ENCODE results near the gene CYLD. TPM values are rescaled to one million over a fixed set of nuclear protein-coding genes. Genes with fewer than 3 reads are reported as not detected.

CYLD gene
- total and polyA plus RNA-seq, 8 donors = 7.0 to 82.1 (median 13.5) TPM

GRCh38 chr16:50809561-50809960, 67.7 kb downstream of the CYLD start:
- DNase-seq = no peak
- Histone ChIP-seq H3K27ac (no peak overlapping the region), H3K9me3 (no peaks in the 10 kb centered on the region), H3K36me3 (no peaks in the 10 kb centered on the region), H3K4me1 (peaks cover 0 to 12% (median 6%) of the 10 kb centered on the region in 4 donors), H3K4me3 (no peak overlapping the region), H3K27me3 (no peaks in the 10 kb centered on the region)
- intact Hi-C loops (cut with DNase I; ENCODE audit: low total_unique reads) = no loop called here
- no peak for TF ChIP-seq EP300 (IDR thresholded peaks at IDR 0.05)
- no peak for TF ChIP-seq POLR2A (IDR thresholded peaks at IDR 0.05)
- no peak for TF ChIP-seq POLR2AphosphoS5 (IDR thresholded peaks at IDR 0.05)
- TF ChIP-seq CTCF (IDR thresholded peaks at IDR 0.05) = no peak
- WGBS, 5 donors = 82 to 92% (median 88%) methylated on average over 6 of the region's 6 CpGs

- Histone ChIP-seq H3K27ac (no peak overlapping the region), H3K9me3 (no peaks in the 10 kb centered on the region), H3K27me3 (no peaks in the 10 kb centered on the region), H3K4me1 (peaks cover 0 to 12% (median 6%) of the 10 kb centered on the region in 4 donors), H3K36me3 (no peaks in the 10 kb centered on the region), H3K4me3 (no peak overlapping the region)
- no peak for DNase-seq
- WGBS, 5 donors = 86 to 92% (median 88%) methylated on average over 8 of the region's 8 CpGs
- TF ChIP-seq EP300 (IDR thresholded peaks at IDR 0.05) = no peak
- TF ChIP-seq POLR2A (IDR thresholded peaks at IDR 0.05) = no peak
- TF ChIP-seq POLR2AphosphoS5 (IDR thresholded peaks at IDR 0.05) = no peak
- no peak for TF ChIP-seq CTCF (IDR thresholded peaks at IDR 0.05)
- intact Hi-C loops (cut with DNase I; ENCODE audit: low total_unique reads) = loop anchor here (10.0 kb wide), 1 partner anchor 64 kb away; no protein-coding TSS in a partner anchor
These were observed 68.5 kb downstream of the CYLD start for GRCh38 chr16:50810241-50810965.

GRCh38 chr16:50812046-50812445, 70.2 kb downstream of the CYLD start:
- TF ChIP-seq EP300 (IDR thresholded peaks at IDR 0.05) (no peak), CTCF (IDR thresholded peaks at IDR 0.05) (no peak), POLR2AphosphoS5 (IDR thresholded peaks at IDR 0.05) (no peak)
- no peak for DNase-seq
- H3K27ac ChIP-seq = no peak overlapping the region
- H3K4me3 ChIP-seq = no peak overlapping the region
- 62 to 83% (median 79%) methylated on average over 3 to 7 of the region's 7 CpGs for WGBS, 5 donors
- H3K4me1 ChIP-seq = peaks cover 0 to under 1% (median 0%) of the 10 kb centered on the region in 4 donors
- intact Hi-C loops (cut with DNase I; ENCODE audit: low total_unique reads) = loop anchor here (10.0 kb wide), 1 partner anchor 63 kb away; no protein-coding TSS in a partner anchor
- peaks cover 0 to 2% (median 0%) of the 10 kb centered on the region in 3 donors for H3K27me3 ChIP-seq
- no peaks in the 10 kb centered on the region for H3K9me3 ChIP-seq
- no peaks in the 10 kb centered on the region for H3K36me3 ChIP-seq

- Histone ChIP-seq H3K9me3 (no peaks in the 10 kb centered on the region), H3K27me3 (peaks cover 0 to 4% (median 0%) of the 10 kb centered on the region in 3 donors), H3K27ac (no peak overlapping the region), H3K36me3 (no peaks in the 10 kb centered on the region), H3K4me1 (no peaks in the 10 kb centered on the region), H3K4me3 (no peak overlapping the region)
- TF ChIP-seq EP300 (IDR thresholded peaks at IDR 0.05) (no peak), POLR2AphosphoS5 (IDR thresholded peaks at IDR 0.05) (no peak), CTCF (IDR thresholded peaks at IDR 0.05) (no peak), POLR2A (IDR thresholded peaks at IDR 0.05) (no peak)
- 65 to 83% (median 82%) methylated on average over 9 of the region's 9 CpGs for WGBS, 5 donors
- DNase-seq = no peak
- intact Hi-C loops (cut with DNase I; ENCODE audit: low total_unique reads) = loop anchor here (10.0 kb wide), 1 partner anchor 62 kb away; no protein-coding TSS in a partner anchor
These were observed 71.1 kb downstream of the CYLD start for GRCh38 chr16:50812876-50813466.
